Lower lobe of right lung (tissue), 2 donors: Measurements from ENCODE around the gene RSPH1. TPM values are rescaled to one million over a fixed set of nuclear protein-coding genes. Genes with fewer than 3 reads are reported as not detected.
"Not testable (repeated sequence)": the region's sequence is repeated elsewhere in the genome, so short reads cannot be mapped to it uniquely, and the experiment has no call there.

Experiments used
- ATAC-seq, 2 donors: fragments of 200-7000 bp; cut with Tn5 transposase; one replicate each; pipeline ENCODE4 v1.9.1; 2020 to 2022; ENCODE audit warnings: mild to moderate bottlenecking in 2 of 2, moderate library complexity in 2 of 2
- DNase-seq: peaks from one replicate; pipeline ENCODE4 v3.0.0-alpha.2; 2020
- H3K27ac ChIP-seq: fragments of 200-600 bp; one replicate; pipeline ENCODE4 v1.8.0; 2022
- H3K27me3 ChIP-seq: fragments of 200-600 bp; one replicate; pipeline ENCODE4 v1.8.0; 2022; ENCODE audit warnings: low read depth
- H3K36me3 ChIP-seq: fragments of 200-600 bp; one replicate; pipeline ENCODE4 v1.8.0; 2022; ENCODE audit warnings: mild to moderate bottlenecking
- H3K4me1 ChIP-seq: fragments of 200-600 bp; one replicate; pipeline ENCODE4 v1.8.0; 2022
- H3K4me3 ChIP-seq: fragments of 200-600 bp; one replicate; pipeline ENCODE4 v1.8.0; 2022; ENCODE audit warnings: mild to moderate bottlenecking
- H3K9me3 ChIP-seq: fragments of 200-600 bp; one replicate; pipeline ENCODE4 v1.8.0; 2022
- intact Hi-C: fragments of 100-400 bp; cut with DNase I; formaldehyde crosslinking; loops from one replicate; pipeline ENCODE4 v1.11.0; 2022
- total RNA-seq: library from RNA; stranded (reverse); fragmentation: NEBNext Ultra II Directional; extraction: Animal tissue kit (Norgen Biotek cat#: 25700); gene quantifications from one replicate; pipeline ENCODE4 v1.2.1, GENCODE V29; 2021
- TF ChIP-seq, protein P1 (sequence below): fragments of 200-600 bp; IDR thresholded peaks from one replicate; pipeline ENCODE4 v1.8.0; 2022; ENCODE audit warnings: antibody characterized with exemption, mild to moderate bottlenecking
- donor health status: DM: no; HTN: yes; CAD: no; lungs with severe emphysema.

RSPH1 gene
- total RNA-seq, 1 donor from 2014 or later, result 18.1 TPM

DNA sequence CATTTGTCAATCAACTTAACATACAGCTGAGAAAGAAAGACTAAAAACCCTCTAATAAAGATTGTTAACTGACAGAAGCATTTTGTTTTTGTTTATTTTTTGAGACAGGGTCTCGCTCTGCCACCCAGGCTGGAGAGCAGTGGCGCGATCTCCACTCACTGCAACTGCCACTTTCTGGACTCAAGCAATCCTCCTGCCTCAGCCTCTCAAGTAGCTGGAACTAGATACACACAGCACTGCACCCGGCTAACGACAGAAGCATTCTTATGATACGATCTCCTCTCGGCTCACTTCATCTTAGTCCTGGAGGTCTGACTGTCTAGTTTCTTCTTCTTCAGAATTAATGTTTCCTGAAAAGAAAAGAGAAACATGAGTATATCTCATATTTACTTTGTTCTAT lies 23.5 kb downstream of the RSPH1 start:
- no peaks in the 10 kb centered on the region for H3K9me3 ChIP-seq
- DNase-seq (no peak), ATAC-seq (no peak)
- TF ChIP-seq, protein P1, sequence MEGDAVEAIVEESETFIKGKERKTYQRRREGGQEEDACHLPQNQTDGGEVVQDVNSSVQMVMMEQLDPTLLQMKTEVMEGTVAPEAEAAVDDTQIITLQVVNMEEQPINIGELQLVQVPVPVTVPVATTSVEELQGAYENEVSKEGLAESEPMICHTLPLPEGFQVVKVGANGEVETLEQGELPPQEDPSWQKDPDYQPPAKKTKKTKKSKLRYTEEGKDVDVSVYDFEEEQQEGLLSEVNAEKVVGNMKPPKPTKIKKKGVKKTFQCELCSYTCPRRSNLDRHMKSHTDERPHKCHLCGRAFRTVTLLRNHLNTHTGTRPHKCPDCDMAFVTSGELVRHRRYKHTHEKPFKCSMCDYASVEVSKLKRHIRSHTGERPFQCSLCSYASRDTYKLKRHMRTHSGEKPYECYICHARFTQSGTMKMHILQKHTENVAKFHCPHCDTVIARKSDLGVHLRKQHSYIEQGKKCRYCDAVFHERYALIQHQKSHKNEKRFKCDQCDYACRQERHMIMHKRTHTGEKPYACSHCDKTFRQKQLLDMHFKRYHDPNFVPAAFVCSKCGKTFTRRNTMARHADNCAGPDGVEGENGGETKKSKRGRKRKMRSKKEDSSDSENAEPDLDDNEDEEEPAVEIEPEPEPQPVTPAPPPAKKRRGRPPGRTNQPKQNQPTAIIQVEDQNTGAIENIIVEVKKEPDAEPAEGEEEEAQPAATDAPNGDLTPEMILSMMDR, result no peak
- H3K36me3 ChIP-seq, result no peaks in the 10 kb centered on the region
- no peak overlapping the region for H3K4me3 ChIP-seq
- no peaks in the 10 kb centered on the region for H3K4me1 ChIP-seq
- H3K27me3 ChIP-seq, result no peaks in the 10 kb centered on the region
- no peak overlapping the region for H3K27ac ChIP-seq
- intact Hi-C loops, result no loop called here

DNA sequence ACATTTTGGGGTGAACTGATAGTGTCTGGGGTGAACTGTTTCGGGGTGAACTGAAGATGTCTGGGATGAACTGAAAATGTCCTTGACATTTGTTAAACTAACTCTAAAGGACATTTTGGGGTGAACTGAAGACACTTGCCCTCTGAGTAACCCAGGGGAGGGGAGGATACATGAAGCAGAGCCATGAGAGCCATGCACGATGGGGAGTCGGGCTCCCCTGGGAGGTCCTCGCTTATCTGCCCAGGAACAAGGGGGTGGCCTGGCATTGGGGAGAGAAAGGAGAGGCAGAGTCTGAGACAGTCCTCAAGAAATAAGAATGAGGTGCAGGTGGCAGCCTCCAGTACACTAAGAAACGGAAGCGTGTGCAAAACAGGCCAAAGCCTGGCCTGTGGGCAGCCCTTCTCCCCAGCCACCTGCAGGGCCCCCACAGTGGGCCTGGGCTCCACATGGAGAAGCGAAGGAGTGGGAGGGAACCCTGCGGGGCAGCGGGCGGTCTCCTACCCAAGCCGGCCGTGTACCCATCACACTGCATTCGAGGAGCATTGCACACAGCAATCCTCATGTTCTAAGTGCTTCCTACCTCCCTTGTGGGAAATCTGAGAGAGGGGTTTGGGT lies 24.2 kb downstream of the RSPH1 start:
- TF ChIP-seq, protein P1, result no peak
- no peak for ATAC-seq
- no peaks in the 10 kb centered on the region for H3K9me3 ChIP-seq

DNA sequence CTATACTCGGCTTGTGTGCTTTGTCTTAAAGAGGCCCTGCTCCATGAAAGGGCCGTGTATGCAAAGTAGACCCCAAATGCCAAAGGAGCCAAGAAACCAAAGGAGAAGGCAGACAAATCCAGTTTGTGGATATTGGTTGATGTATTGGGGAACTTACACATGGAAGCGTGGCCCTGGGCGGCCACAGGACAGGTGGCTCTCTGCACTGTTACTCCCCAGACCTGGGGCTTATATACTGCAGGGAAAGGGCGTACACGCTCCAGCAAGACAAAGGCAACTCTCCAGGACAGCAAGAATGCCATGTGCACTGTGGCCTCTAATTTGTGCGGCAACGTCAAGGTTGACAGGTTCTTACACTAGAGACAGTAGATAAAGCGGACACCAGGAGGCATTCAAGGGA lies 24.8 kb downstream of the RSPH1 start:
- intact Hi-C loops, result no loop called here
- DNase-seq (no peak), ATAC-seq (no peak)
- peaks cover 10% of the 10 kb centered on the region for H3K4me1 ChIP-seq
- no peaks in the 10 kb centered on the region for H3K9me3 ChIP-seq
- H3K27me3 ChIP-seq, result no peaks in the 10 kb centered on the region
- no peak overlapping the region for H3K4me3 ChIP-seq
- TF ChIP-seq, protein P1, result no peak
- no peaks in the 10 kb centered on the region for H3K36me3 ChIP-seq
- H3K27ac ChIP-seq, result no peak overlapping the region

More for the DNA sequence above, 24.2 kb downstream of the RSPH1 start:
- no peaks in the 10 kb centered on the region for H3K36me3 ChIP-seq
- DNase-seq, result no peak
- no peak overlapping the region for H3K4me3 ChIP-seq
- intact Hi-C loops, result no loop called here
- H3K27me3 ChIP-seq, result no peaks in the 10 kb centered on the region
- H3K27ac ChIP-seq, result no peak overlapping the region
- H3K4me1 ChIP-seq, result peaks cover 7% of the 10 kb centered on the region

DNA sequence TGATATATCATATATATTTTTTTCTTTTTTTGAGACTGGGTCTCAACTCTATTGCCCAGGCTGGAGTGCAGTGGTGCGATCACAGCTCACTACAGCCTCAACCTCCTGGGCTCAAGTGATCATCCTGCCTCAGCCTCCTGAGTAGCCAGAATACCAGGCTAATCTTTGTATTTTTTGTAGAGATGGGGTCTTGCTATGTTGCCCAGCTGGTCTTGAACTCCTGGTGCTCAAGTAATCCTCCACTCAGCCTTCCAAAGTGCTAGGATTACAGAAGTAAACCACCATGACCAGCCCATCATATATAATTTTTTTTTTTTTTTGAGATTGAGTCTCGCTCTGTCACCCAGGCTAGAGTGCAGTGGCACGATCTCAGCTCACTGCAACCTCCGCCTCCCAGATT lies 26.3 kb downstream of the RSPH1 start:
- H3K27me3 ChIP-seq, H3K9me3 ChIP-seq, DNase-seq, ATAC-seq, H3K27ac ChIP-seq, intact Hi-C loops, H3K36me3 ChIP-seq, H3K4me3 ChIP-seq: not testable (repeated sequence)
- H3K4me1 ChIP-seq, result peaks cover 21% of the 10 kb centered on the region

DNA sequence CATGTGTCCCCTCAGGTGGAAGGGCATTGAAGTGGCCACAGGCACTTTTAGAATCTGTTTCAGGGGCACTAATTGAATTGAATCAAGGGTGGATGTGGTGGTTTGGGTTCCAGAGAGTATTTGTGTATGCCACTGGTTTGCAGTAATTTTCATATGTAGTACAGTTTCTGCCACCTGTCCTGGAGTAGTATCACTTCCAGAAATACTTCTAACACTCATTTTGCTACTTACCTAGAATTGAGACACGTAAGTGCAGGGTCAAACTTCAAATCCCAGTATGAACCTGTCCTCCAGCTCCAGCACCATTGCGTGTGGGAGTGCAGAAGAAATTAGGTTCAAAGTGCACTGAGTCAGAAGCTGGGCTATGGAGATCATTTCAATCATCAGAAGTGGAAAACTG lies 26.8 kb downstream of the RSPH1 start:
- ATAC-seq, result no peak
- H3K27me3 ChIP-seq, result no peaks in the 10 kb centered on the region
- no peak for DNase-seq
- intact Hi-C loops, result no loop called here
- H3K36me3 ChIP-seq, result no peaks in the 10 kb centered on the region
- no peak overlapping the region for H3K4me3 ChIP-seq
- no peak overlapping the region for H3K27ac ChIP-seq
- TF ChIP-seq, protein P1, result no peak
- peaks cover 26% of the 10 kb centered on the region for H3K4me1 ChIP-seq
- no peaks in the 10 kb centered on the region for H3K9me3 ChIP-seq

DNA sequence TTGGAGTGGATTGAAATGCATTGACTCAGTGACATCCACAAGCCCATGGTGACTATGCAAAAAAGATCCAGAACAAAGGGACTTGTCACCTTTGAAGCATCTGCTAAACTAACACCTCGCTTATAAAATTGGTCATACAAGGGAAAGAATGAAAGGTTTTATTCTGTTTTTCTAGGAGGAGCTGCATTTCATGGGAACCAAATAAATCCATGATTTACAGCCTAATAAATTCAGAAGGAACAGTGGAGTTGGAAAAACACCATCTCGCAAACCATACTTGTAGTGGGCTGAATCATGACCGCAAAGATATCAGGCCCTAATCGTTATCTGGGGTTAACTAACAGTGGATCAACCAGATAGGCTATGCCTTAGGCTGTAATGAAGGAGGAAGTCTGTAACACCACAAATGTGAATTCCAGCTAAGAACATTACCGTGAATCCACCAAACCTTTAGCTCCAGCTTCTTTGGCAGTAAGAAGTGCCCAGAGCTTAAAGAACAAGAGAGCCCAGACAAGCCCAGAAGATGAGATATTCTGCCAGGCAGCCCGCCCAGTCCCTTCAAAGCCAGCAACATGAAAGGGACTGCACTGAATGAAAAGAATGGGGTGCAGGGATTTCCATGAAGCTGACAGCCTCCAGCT lies 27.4 kb downstream of the RSPH1 start:
- TF ChIP-seq, protein P1, result no peak
- Histone ChIP-seq H3K9me3 (no peaks in the 10 kb centered on the region), H3K27me3 (no peaks in the 10 kb centered on the region), H3K4me3 (no peak overlapping the region), H3K27ac (no peak overlapping the region), H3K4me1 (peaks cover 27% of the 10 kb centered on the region), H3K36me3 (no peaks in the 10 kb centered on the region)
- intact Hi-C loops, result no loop called here
- DNase-seq (no peak), ATAC-seq (no peak)
